H1 (cell line): ENCODE results near the gene BBS1. TPM values are rescaled to one million over a fixed set of nuclear protein-coding genes. Genes with fewer than 3 reads are reported as not detected.

ENCODE experiments used
- CTCF ChIA-PET: fragments of 300-600 bp; sonication (Branson Sonifier 250); formaldehyde crosslinking; loops from one replicate; lab custom pipeline; 2021; ENCODE audit not compliant: partially characterized antibody; lab: Charles Lee
- POLR2A ChIA-PET: fragments of 300-600 bp; sonication (Branson Sonifier 250); formaldehyde crosslinking; loops from one replicate; lab custom pipeline; 2021; ENCODE audit warnings: inconsistent platforms; ENCODE audit not compliant: partially characterized antibody; lab: Charles Lee
- DNase-seq, 2 experiments: peaks; one replicate each; pipeline versions ENCODE4 v3.0.0 to v3.0.0-alpha.2; 2010 to 2022; ENCODE audit warnings: low spot score in 2 of 2, low read depth in 1 of 2, mixed read lengths in 1 of 2
- FAIRE-seq: peaks from 2 replicates; lab custom pipeline; 2011; peaks lifted over from hg19 to GRCh38; lab: Jason Lieb, UNC
- H2AFZ ChIP-seq: 2 replicates; pipeline ENCODE4 v1.8.1; 2012; ENCODE audit warnings: low read length, inconsistent platforms
- H2AK5ac ChIP-seq: 2 replicates; pipeline ENCODE4 v1.6.1; 2013; ENCODE audit warnings: low read depth, low read length
- H2BK120ac ChIP-seq: replicated peaks from 2 replicates; pipeline ENCODE3; 2013; ENCODE audit warnings: low read depth, low read length, inconsistent platforms
- H2BK12ac ChIP-seq: 2 replicates; pipeline ENCODE4 v1.6.1; 2013; ENCODE audit warnings: low read depth, low read length
- H2BK15ac ChIP-seq: 2 replicates; pipeline ENCODE4 v1.6.1; 2013; ENCODE audit warnings: low read length
- H2BK20ac ChIP-seq: 2 replicates; pipeline ENCODE4 v1.6.1; 2013; ENCODE audit warnings: low read length
- H2BK5ac ChIP-seq: 2 replicates; pipeline ENCODE4 v1.6.1; 2013; ENCODE audit warnings: low read depth, low read length
- H3K14ac ChIP-seq: 2 replicates; pipeline ENCODE4 v1.6.1; 2013; ENCODE audit warnings: inconsistent platforms; ENCODE audit not compliant: insufficient read length
- H3K18ac ChIP-seq: 2 replicates; pipeline ENCODE4 v1.6.1; 2013; ENCODE audit warnings: low read length; ENCODE audit errors: extremely low read depth
- H3K23ac ChIP-seq: 2 replicates; pipeline ENCODE4 v1.6.1; 2013; ENCODE audit warnings: inconsistent platforms; ENCODE audit not compliant: insufficient read length
- H3K23me2 ChIP-seq: 2 replicates; pipeline ENCODE4 v1.6.1; 2013; ENCODE audit warnings: low read depth, low read length
- H3K27ac ChIP-seq: 2 replicates; pipeline ENCODE4 v1.6.1; 2011; ENCODE audit warnings: low read depth, low read length, inconsistent platforms
- H3K27me3 ChIP-seq, 4 experiments: replicated peaks in 1 of 4; 1 replicate in 1 of 4; 2 replicates in 3 of 4; pipeline versions ENCODE4 v1.6.1 to v1.8.1; 2011 to 2013; ENCODE audit warnings: low read length in 3 of 4, mild to moderate bottlenecking in 3 of 4, inconsistent platforms in 2 of 4, mixed read lengths in 2 of 4, moderate library complexity in 1 of 4; ENCODE audit not compliant: control insufficient read depth in 3 of 4, insufficient read depth in 3 of 4; ENCODE audit errors: extremely low read depth in 1 of 4
- H3K36me3 ChIP-seq, 4 experiments: 2 replicates each; pipeline versions ENCODE4 v1.6.1 to v1.8.1; 2011 to 2013; ENCODE audit warnings: mild to moderate bottlenecking in 4 of 4, low read length in 3 of 4, moderate library complexity in 2 of 4, control low read depth in 1 of 4, inconsistent platforms in 1 of 4; ENCODE audit not compliant: insufficient read depth in 4 of 4, control insufficient read depth in 2 of 4
- H3K4ac ChIP-seq: replicated peaks from 2 replicates; pipeline ENCODE3; 2013; ENCODE audit warnings: low read length, low read depth, mixed read lengths, inconsistent platforms; ENCODE audit not compliant: insufficient read length
- H3K4me1 ChIP-seq, 4 experiments: replicated peaks in 1 of 4; 1 replicate in 1 of 4; 2 replicates in 3 of 4; pipeline versions ENCODE4 v1.6.1 to v1.8.1; 2011 to 2013; ENCODE audit warnings: low read length in 3 of 4, inconsistent platforms in 2 of 4, mixed read lengths in 1 of 4; ENCODE audit not compliant: insufficient read depth in 4 of 4, control insufficient read depth in 3 of 4
- H3K4me2 ChIP-seq, 2 experiments: 2 replicates each; pipeline versions ENCODE4 v1.6.1 to v1.8.1; 2011 to 2013; ENCODE audit warnings: low read depth in 2 of 2, low read length in 2 of 2, control low read depth in 1 of 2, inconsistent platforms in 1 of 2, mild to moderate bottlenecking in 1 of 2; ENCODE audit not compliant: insufficient read depth in 1 of 2
- H3K4me3 ChIP-seq, 4 experiments: fragments of 200-600, 300-600 bp in 1 of 4; sonication (generic), shearing (Covaris generic), sonication (Bioruptor Twin) in 1 of 4; 2 replicates each; pipeline versions ENCODE4 v1.5.1 to v1.8.1; 2011 to 2016; ENCODE audit warnings: low read length in 4 of 4, low read depth in 3 of 4, control low read depth in 2 of 4, inconsistent platforms in 2 of 4, mild to moderate bottlenecking in 2 of 4, mixed read lengths in 1 of 4, moderate library complexity in 1 of 4; ENCODE audit not compliant: insufficient read depth in 2 of 4; ENCODE audit errors: extremely low read depth in 1 of 4
- H3K56ac ChIP-seq: replicated peaks from 2 replicates; pipeline ENCODE3; 2013; ENCODE audit warnings: low read depth, mild to moderate bottlenecking, mixed read lengths, low read length, inconsistent platforms; ENCODE audit not compliant: insufficient read length
- H3K79me1 ChIP-seq: 2 replicates; pipeline ENCODE4 v1.6.1; 2013; ENCODE audit warnings: low read depth, low read length, control low read depth
- H3K79me2 ChIP-seq, 2 experiments: 2 replicates each; pipeline versions ENCODE4 v1.6.1 to v1.8.1; 2012 to 2013; ENCODE audit warnings: low read length in 2 of 2, mild to moderate bottlenecking in 2 of 2, inconsistent platforms in 1 of 2; ENCODE audit not compliant: insufficient read depth in 2 of 2, control insufficient read depth in 1 of 2
- H3K9ac ChIP-seq, 4 experiments: replicated peaks in 1 of 4; 1 replicate in 1 of 4; 2 replicates in 3 of 4; pipeline versions ENCODE4 v1.6.1 to v1.8.1; 2011 to 2013; ENCODE audit warnings: low read depth in 3 of 4, low read length in 3 of 4, control low read depth in 2 of 4, mild to moderate bottlenecking in 2 of 4, moderate library complexity in 2 of 4, inconsistent platforms in 1 of 4; ENCODE audit errors: extremely low read depth in 1 of 4
- H3K9me3 ChIP-seq, 2 experiments: 2 replicates each; pipeline versions ENCODE4 v1.6.1 to v1.8.1; 2012 to 2013; ENCODE audit warnings: mild to moderate bottlenecking in 2 of 2, moderate library complexity in 2 of 2, control low read depth in 1 of 2, inconsistent platforms in 1 of 2, low read depth in 1 of 2, low read length in 1 of 2, mixed read lengths in 1 of 2; ENCODE audit not compliant: insufficient read depth in 2 of 2
- H4K20me1 ChIP-seq, 2 experiments: replicated peaks in 1 of 2; 2 replicates each; pipeline versions ENCODE3 to v1.8.1; 2011 to 2013; ENCODE audit warnings: inconsistent platforms in 2 of 2, low read length in 2 of 2, mild to moderate bottlenecking in 1 of 2; ENCODE audit not compliant: insufficient read depth in 2 of 2, control insufficient read depth in 1 of 2
- H4K5ac ChIP-seq: 2 replicates; pipeline ENCODE4 v1.6.1; 2013; ENCODE audit warnings: low read length, low read depth, mixed read lengths, inconsistent platforms; ENCODE audit not compliant: insufficient read length
- H4K8ac ChIP-seq: 2 replicates; pipeline ENCODE4 v1.8.0; 2013; ENCODE audit warnings: mild to moderate bottlenecking, moderate library complexity, low read length, inconsistent platforms; ENCODE audit not compliant: insufficient read depth; ENCODE audit errors: extremely low read depth
- H4K91ac ChIP-seq: replicated peaks from 2 replicates; pipeline ENCODE3; 2013; ENCODE audit warnings: low read length, mixed read lengths, inconsistent platforms; ENCODE audit not compliant: insufficient read length
- ASH2L ChIP-seq: fragments of 200-600, 300-600 bp; sonication (generic); IDR thresholded peaks from one replicate; pipeline ENCODE4 v1.7.1; 2017; ENCODE audit warnings: low read length
- ATF2 ChIP-seq: IDR thresholded peaks from 2 replicates; pipeline ENCODE4 v1.6.1; 2012; ENCODE audit warnings: low read length, inconsistent platforms
- CHD2 ChIP-seq: IDR thresholded peaks from 2 replicates; pipeline ENCODE4 v1.6.1; 2012; ENCODE audit warnings: low read length, improper control_type of control experiment
- CTCF ChIP-seq, 3 experiments: IDR thresholded peaks; 1 replicate in 2 of 3; 2 replicates in 1 of 3; pipeline versions ENCODE4 v1.5.1 to v1.6.1; 2011; ENCODE audit warnings: low read length in 3 of 3, mild to moderate bottlenecking in 3 of 3, inconsistent platforms in 2 of 3, low read depth in 1 of 3, moderate library complexity in 1 of 3; ENCODE audit not compliant: insufficient read depth in 1 of 3; ENCODE audit errors: control extremely low read depth in 1 of 3
- HDAC2 ChIP-seq, 2 experiments: fragments of 300-600 bp in 1 of 2; sonication (generic) in 1 of 2; IDR thresholded peaks; 2 replicates each; pipeline ENCODE4 v1.6.1; 2011 to 2012; ENCODE audit warnings: low read depth in 2 of 2, low read length in 2 of 2, mild to moderate bottlenecking in 2 of 2, moderate library complexity in 2 of 2, borderline replicate concordance in 1 of 2, inconsistent platforms in 1 of 2
- JUN ChIP-seq: IDR thresholded peaks from 2 replicates; pipeline ENCODE4 v1.6.1; 2011; ENCODE audit warnings: low read depth, mild to moderate bottlenecking, improper control_type of control experiment, low read length
- MAX ChIP-seq: IDR thresholded peaks from 2 replicates; pipeline ENCODE4 v1.6.1; 2012; ENCODE audit warnings: inconsistent platforms
- SUZ12 ChIP-seq: fragments of 200-600 bp; sonication (generic); IDR thresholded peaks from 2 replicates; pipeline ENCODE4 v1.6.1; 2012; ENCODE audit warnings: mild to moderate bottlenecking, inconsistent platforms, low read length, moderate library complexity, mixed read lengths
- TAF1 ChIP-seq: IDR thresholded peaks from 2 replicates; pipeline ENCODE4 v1.6.1; 2011; ENCODE audit warnings: mild to moderate bottlenecking, low read depth, low read length
- WGBS, 2 experiments: shearing (Covaris generic) in 1 of 2; methylation state at CpG; one replicate each; pipeline versions ENCODE4 v1.1.6 to v1.1.7; 2013 to 2015; ENCODE audit warnings: low lambda C conversion rate in 2 of 2, mixed read lengths in 2 of 2, inconsistent platforms in 1 of 2, low coverage in 1 of 2, missing lambda C conversion rate in 1 of 2; ENCODE audit not compliant: insufficient replicate concordance in 2 of 2, insufficient coverage in 1 of 2, insufficient read length in 1 of 2; ENCODE audit errors: extremely low coverage in 1 of 2, missing lambda C conversion rate in 1 of 2; 5-methylcytosine and 5-hydroxymethylcytosine counted together
- polyA plus RNA-seq, 7 experiments: library from polyadenylated mRNA; depleted of rRNA in 3 of 7; stranded (reverse) in 5 of 7; unstranded in 2 of 7; fragments of >200 nt in 5 of 7; fragments of 200-250 nt in 2 of 7; gene quantifications; 1 replicate in 5 of 7; 2 replicates in 1 of 7; 4 replicates in 1 of 7; pipeline versions ENCODE4 v1.2.1 to v1.2.3, GENCODE V29; 2011 to 2013; ENCODE audit warnings: missing spikeins in 2 of 7, mixed read lengths in 2 of 7
- total RNA-seq: library from RNA; stranded (reverse); fragmentation: NEBNext Ultra II Directional; extraction: Animal tissue kit (Norgen Biotek cat#: 25700); gene quantifications from 2 replicates; pipeline ENCODE4 v1.2.1, GENCODE V29; 2021

Gene BBS1
- total and polyA plus RNA-seq, 2 of the 8 experiments (the other 6 are each of a cell fraction or from before 2014, with no cell fraction given), result 19.1 to 19.5 TPM

GRCh38 chr11:66493130-66493529 is 17.3 kb upstream of the BBS1 start:
- DNase-seq, result no peak
- H2BK15ac ChIP-seq, result no peak overlapping the region
- H3K23me2 ChIP-seq, result no peaks in the 10 kb centered on the region
- H2BK20ac ChIP-seq, result no peak overlapping the region
- H3K9me3 ChIP-seq, result no peaks in the 10 kb centered on the region
- no peak overlapping the region for H2BK12ac ChIP-seq
- no peaks in the 10 kb centered on the region for H3K79me1 ChIP-seq
- H4K20me1 ChIP-seq, result peaks cover 0 to 2% of the 10 kb centered on the region in 2 experiments
- no peak overlapping the region for H4K5ac ChIP-seq
- H2BK120ac ChIP-seq, result no peak overlapping the region
- H3K4me2 ChIP-seq, result no peak overlapping the region
- H3K27ac ChIP-seq, result no peak overlapping the region
- WGBS, 2 experiments, result 88% methylated on average over 10 of the region's 10 CpGs; no CpG with 5 or more reads in 1 of the 2 experiments
- POLR2A ChIA-PET, result interaction anchor here (1.4 to 4.1 kb wide), 3 partner anchors 13 to 143 kb away, joined by 3 to 26 read pairs (median 4); partner anchors contain the start of genes BBS1 and DPP3
- no peak overlapping the region for H4K91ac ChIP-seq
- FAIRE-seq, result no peak
- no peak overlapping the region for H3K56ac ChIP-seq
- no peak overlapping the region for H3K23ac ChIP-seq
- H3K18ac ChIP-seq, result no peak overlapping the region
- peaks cover 0 to 12% (median 5%) of the 10 kb centered on the region in 4 experiments; a peak in 4 of 7 replicates for H3K4me1 ChIP-seq
- no peak overlapping the region for H2AFZ ChIP-seq
- peaks cover 6 to 22% (median 14%) of the 10 kb centered on the region in 4 experiments for H3K36me3 ChIP-seq
- no peak overlapping the region for H3K9ac ChIP-seq
- no peak overlapping the region for H3K4me3 ChIP-seq
- no peak overlapping the region for H4K8ac ChIP-seq
- no peaks in the 10 kb centered on the region for H3K79me2 ChIP-seq
- no peak overlapping the region for H3K4ac ChIP-seq
- no peak overlapping the region for H3K14ac ChIP-seq
- H2BK5ac ChIP-seq, result 0 out of 2 replicates have a peak overlapping the region, but pooled peaks have one; percentile 8
- H2AK5ac ChIP-seq, result no peak overlapping the region
- CTCF ChIA-PET, result interaction anchor here (0.8 to 3.6 kb wide), 11 partner anchors 10 to 185 kb away, joined by 3 to 20 read pairs (median 7); partner anchors contain the start of genes DPP3, NPAS4 and RBM4B
- H3K27me3 ChIP-seq, result no peaks in the 10 kb centered on the region
- TF ChIP-seq CTCF (IDR thresholded peaks at IDR 0.05; ENCODE audit: control extremely low read depth in 1 of 3, insufficient read depth in 1 of 3, low read depth in 1 of 3, low read length in 3 of 3) (no peak), ASH2L (no peak), SUZ12 (no peak), TAF1 (no peak), HDAC2 (IDR thresholded peaks at IDR 0.05; ENCODE audit: borderline replicate concordance in 1 of 2, low read depth in 2 of 2, low read length in 2 of 2) (no peak), ATF2 (no peak), JUN (no peak), MAX (no peak), CHD2 (no peak)
